HG03280 (cell line): ENCODE measurements around the gene CLPTM1.

ENCODE experiments used
- ATAC-seq: cut with Tn5 transposase; IDR thresholded peaks from one replicate; pipeline ENCODE4 v1.9.1; 2021; ENCODE audit warnings: mild to moderate bottlenecking, moderate library complexity; ENCODE audit not compliant: unreplicated experiment

Gene CLPTM1

DNA sequence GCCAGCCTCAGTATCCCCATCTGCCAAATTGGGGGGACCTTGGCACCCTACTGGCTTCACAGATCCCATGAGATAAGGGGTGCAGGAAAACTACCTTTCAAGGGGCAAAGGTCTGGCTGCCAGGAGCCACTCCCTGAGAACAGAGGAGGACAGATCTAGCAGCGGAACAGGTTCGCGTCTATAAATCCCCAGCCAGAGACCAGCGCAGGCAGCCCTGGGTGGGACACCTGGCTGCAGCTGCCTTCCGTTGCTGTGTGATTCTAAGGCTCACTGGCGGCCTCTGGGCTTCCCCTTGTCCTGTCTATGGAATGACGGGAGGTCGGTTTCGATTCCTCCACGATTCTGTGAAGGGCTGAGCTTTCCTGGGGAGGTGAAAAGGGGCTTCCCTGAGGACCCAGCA is 53.4 kb downstream of the CLPTM1 start:
- no peak for ATAC-seq

GRCh38 chr19:45009625-45010255 is 54.6 kb downstream of the CLPTM1 start:
- no peak for ATAC-seq

DNA sequence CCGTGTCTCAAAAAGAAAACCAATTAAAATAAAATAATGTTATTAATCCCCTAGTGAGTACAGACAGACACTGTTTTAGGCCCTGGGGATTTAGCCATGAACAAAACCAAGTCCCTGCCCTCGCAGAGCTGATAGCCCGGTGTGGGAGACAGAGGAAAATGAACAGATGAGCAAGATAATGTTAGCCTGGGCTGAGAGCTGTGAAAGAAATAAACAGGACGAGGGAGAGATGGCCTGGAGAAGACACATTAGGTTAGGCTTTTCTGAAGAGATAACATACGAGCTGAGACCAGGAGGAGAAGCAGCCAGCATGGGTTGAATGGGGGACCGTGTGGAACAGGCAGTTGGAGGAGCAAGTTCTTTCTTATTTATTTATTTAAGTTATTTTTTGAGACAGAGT is 55.1 kb downstream of the CLPTM1 start:
- no peak for ATAC-seq

GRCh38 chr19:45011959-45012358 is 56.8 kb downstream of the CLPTM1 start:
- no peak for ATAC-seq

GRCh38 chr19:45016388-45017314 is 61.5 kb downstream of the CLPTM1 start:
- ATAC-seq: peak; percentile 85

DNA sequence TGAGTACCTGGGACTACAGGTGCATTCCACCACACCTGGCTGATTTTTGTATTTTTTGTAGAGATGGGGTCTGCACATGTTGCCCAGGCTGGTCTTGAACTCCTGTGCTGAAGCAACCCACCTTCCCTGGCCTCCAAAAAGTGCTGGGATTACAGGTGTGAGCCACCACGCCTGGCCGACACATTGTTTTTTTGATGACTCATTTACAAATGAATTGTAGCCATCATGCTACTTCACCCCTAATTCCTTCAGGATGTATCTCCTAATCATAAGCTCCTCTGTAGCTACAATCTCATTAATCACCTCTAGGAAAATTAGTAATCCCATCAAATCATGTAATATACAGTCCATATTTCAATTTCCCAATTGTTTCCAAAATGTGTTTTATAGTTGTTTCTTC is 64.0 kb downstream of the CLPTM1 start:
- ATAC-seq: no peak

- ATAC-seq: no peak
Observed at GRCh38 chr19:45020071-45020470, 64.9 kb downstream of the CLPTM1 start.

DNA sequence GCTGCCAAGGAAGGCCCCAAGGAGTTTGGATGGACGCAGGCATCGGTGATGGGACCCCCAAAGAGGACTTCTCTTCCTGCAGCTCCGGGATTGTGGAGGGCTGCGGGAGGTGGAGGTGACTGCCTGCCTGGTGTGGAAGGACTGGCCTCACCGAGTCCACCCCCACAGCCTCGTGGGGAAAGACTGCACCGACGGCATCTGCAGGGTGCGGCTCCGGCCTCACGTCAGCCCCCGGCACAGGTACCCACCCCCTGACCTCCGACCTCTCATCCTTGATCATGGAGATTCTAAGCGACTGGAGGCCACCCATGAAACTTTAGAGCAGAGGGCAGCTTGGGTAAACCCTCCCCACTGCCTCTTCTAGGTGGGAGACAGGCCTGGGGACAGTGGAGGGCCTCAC is 66.8 kb downstream of the CLPTM1 start:
- no peak for ATAC-seq

GRCh38 chr19:45023048-45023447 is 67.9 kb downstream of the CLPTM1 start:
- ATAC-seq: no peak

DNA sequence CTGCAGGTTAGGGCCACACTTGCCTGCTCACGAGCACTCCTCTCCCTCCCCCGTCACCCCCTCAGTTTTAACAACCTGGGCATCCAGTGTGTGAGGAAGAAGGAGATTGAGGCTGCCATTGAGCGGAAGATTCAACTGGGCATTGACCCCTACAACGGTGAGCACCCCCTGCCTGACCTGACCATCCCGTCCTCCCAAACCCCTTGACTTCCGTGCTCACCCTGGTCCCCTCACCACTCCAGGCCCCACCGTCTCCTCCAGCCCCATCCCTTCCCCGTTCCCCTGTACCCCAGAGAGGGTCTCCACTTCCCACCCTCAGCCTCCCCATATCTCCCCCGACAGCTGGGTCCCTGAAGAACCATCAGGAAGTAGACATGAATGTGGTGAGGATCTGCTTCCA is 70.1 kb downstream of the CLPTM1 start:
- no peak for ATAC-seq

DNA sequence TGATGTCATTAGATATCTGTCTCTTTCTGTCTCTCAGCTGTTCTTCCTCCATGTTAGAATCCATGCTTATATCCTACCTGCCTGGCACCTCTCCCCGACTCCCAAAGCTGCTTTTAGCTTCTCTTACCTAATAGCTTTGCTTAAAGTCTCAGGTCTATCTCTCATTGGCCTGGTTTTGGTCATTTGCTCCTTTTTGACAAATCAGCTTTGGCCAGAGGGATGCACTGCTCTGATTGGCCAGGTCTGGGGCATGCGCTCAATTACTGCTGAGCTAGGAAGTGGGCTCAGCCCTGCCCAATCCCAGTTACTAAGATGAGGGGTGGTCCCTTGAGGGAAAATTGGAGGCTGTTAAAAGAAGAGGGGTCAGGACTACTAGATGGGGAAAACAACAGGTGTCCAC is 72.2 kb downstream of the CLPTM1 start:
- ATAC-seq: no peak

GRCh38 chr19:45030825-45031224 is 75.6 kb downstream of the CLPTM1 start:
- ATAC-seq: no peak

DNA sequence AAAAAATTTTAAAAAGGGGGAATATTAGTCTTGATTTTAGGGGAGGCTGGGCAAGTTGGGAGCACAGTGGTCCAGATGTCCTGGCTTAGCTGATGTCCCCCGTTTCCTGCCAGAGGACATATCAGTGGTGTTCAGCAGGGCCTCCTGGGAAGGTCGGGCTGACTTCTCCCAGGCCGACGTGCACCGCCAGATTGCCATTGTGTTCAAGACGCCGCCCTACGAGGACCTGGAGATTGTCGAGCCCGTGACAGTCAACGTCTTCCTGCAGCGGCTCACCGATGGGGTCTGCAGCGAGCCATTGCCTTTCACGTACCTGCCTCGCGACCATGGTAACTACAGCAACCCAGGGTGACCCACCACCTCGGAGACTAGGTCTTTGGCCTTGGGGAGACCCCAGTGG is 77.2 kb downstream of the CLPTM1 start:
- ATAC-seq: no peak

DNA sequence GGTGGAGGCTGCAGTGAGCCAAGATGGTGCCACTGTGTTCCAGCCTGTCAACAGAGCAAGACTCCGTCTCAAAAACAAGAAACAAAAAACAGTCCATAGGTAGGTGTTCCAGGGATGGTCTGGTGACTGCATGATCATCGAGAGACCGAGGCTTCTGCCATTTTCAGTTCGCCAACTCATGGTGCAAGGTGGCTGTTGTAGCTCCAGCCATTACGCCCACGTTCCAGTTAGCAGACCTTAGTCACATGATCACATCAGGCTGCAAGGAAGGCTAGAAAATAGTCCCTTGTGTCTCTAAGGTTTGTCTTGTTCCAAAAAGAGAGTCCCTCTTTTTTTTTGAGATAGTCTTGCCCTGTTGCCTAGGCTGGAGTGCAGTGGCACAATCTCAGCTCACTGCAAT is 80.6 kb downstream of the CLPTM1 start:
- ATAC-seq: no peak

DNA sequence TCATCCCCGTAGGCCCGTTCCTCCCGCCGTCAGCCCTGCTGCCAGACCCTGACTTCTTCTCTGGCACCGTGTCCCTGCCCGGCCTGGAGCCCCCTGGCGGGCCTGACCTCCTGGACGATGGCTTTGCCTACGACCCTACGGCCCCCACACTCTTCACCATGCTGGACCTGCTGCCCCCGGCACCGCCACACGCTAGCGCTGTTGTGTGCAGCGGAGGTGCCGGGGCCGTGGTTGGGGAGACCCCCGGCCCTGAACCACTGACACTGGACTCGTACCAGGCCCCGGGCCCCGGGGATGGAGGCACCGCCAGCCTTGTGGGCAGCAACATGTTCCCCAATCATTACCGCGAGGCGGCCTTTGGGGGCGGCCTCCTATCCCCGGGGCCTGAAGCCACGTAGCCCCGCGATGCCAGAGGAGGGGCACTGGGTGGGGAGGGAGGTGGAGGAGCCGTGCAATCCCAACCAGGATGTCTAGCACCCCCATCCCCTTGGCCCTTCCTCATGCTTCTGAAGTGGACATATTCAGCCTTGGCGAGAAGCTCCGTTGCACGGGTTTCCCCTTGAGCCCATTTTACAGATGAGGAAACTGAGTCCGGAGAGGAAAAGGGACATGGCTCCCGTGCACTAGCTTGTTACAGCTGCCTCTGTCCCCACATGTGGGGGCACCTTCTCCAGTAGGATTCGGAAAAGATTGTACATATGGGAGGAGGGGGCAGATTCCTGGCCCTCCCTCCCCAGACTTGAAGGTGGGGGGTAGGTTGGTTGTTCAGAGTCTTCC is 82.4 kb downstream of the CLPTM1 start:
- ATAC-seq: no peak

DNA sequence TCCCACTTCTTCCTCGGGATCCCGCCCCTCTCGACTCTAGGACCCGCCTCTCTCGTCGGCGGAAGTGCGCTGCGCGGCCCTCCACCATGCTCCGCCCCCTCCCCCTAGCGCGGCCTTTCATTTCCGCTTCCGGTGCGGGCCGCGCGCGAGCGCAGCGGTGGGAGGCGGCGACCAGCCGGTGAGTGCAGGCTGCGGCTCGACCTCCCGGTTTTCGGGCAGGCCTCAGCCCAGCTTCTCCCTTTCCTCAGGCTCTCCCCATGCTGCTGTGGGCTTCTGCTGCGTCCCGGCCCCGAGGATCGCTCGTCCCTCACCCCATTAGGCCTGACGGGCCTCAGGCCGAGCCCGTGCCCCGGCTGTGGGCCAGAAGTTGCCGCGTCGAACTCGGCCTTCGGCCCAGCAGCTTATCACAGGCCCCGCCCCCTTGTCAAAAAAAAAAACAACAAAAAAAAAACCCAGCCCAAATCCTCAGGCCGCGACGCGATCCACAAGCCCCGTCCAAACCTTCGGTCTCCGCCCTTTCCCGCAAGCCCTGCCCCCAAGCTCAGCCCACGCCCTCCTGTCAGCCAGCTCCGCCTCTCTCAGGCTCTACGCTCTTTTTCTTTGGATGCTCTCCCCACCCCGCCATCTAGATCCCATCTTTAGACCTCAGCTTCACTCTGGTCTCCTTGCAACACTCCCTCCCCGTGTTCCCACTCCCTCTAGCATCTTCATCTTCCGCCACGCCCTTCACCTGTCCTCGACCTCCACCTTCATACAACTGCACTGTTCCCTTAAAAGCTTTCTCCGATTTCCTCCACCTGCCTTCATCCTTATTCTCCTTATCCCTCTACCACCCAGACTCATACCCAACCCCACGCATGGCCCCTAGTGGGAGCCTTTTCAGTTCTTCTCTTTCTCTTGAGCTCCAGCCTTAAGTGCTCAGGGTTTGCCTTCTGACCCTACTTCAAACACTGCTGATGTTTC is 84.0 kb downstream of the CLPTM1 start, which contains the start of gene CLASRP:
TSS of gene CLASRP (plus strand) at position 115 of the 963 bp plus-strand sequence. CDS start 1,168 bp downstream, outside the sequence.
- ATAC-seq: peak; percentile 86

GRCh38 chr19:45040059-45040771 is 85.0 kb downstream of the CLPTM1 start:
- ATAC-seq: no peak

- ATAC-seq: no peak
Observed at GRCh38 chr19:45041125-45041524, 85.9 kb downstream of the CLPTM1 start.
